ENCODE results near the gene ZNF441.

The ZNF441 gene

GRCh38 chr19:11738746-11739620, 27.8 kb upstream of the ZNF441 start, which contains the start of gene ZNF823:
Gene ZNF823, minus strand, starts transcription at chr19:11738946. Its CDS starts 127 bp downstream, at chr19:11738819.
- H3K27ac ChIP-seq = peak within 1 kb of the TSS; percentile 95
- TF ChIP-seq, protein P1, sequence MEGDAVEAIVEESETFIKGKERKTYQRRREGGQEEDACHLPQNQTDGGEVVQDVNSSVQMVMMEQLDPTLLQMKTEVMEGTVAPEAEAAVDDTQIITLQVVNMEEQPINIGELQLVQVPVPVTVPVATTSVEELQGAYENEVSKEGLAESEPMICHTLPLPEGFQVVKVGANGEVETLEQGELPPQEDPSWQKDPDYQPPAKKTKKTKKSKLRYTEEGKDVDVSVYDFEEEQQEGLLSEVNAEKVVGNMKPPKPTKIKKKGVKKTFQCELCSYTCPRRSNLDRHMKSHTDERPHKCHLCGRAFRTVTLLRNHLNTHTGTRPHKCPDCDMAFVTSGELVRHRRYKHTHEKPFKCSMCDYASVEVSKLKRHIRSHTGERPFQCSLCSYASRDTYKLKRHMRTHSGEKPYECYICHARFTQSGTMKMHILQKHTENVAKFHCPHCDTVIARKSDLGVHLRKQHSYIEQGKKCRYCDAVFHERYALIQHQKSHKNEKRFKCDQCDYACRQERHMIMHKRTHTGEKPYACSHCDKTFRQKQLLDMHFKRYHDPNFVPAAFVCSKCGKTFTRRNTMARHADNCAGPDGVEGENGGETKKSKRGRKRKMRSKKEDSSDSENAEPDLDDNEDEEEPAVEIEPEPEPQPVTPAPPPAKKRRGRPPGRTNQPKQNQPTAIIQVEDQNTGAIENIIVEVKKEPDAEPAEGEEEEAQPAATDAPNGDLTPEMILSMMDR (conservative IDR thresholded peaks at IDR 0.05) = no peak

DNA sequence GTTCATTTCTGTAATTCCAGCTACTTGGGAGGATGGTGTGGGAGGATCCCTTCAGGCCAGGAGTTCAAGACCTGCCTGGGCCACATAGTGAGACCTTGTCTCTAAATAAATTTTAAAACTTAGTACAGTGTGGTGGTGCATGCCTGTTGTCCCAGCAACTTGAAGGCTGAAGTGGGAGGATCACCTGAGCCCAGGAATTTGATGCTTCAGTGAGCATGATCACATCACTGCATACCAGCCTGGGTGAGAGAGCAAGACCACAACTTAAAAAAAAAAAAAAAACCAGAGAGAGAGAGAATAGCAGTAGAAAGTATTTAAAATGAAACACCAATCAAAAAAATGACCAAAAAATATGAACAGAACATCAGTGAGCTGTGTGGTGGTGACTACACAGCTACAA, 20.9 kb upstream of the ZNF441 start:
- TF ChIP-seq, protein P1 (conservative IDR thresholded peaks at IDR 0.05) = no peak

GRCh38 chr19:11747277-11747676, 19.5 kb upstream of the ZNF441 start:
- no peak overlapping the region for H3K27ac ChIP-seq
- TF ChIP-seq, protein P1 (conservative IDR thresholded peaks at IDR 0.05) = no peak

More for the DNA sequence above, 20.9 kb upstream of the ZNF441 start:
- H3K27ac ChIP-seq = no peak overlapping the region

DNA sequence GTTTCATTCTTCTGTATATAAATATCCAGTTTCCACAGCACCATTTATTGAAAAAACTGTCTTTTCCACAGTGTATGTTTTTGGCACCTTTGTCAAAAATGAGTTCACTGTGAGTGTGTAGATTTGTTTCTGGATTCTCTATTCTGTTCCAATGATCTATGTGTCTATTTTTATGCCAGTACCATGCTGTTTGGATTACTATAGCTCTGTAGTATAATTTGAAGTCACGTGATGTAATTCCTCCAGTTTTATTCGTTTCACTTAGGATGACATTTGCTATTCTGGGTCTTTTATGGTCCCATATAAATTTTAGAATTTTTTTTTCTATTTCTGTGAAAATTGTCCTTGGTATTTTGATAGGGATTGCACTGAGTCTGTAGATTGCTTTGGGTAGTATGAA, 17.0 kb upstream of the ZNF441 start:
- TF ChIP-seq, protein P1 (conservative IDR thresholded peaks at IDR 0.05) = no peak
- no peak overlapping the region for H3K27ac ChIP-seq

DNA sequence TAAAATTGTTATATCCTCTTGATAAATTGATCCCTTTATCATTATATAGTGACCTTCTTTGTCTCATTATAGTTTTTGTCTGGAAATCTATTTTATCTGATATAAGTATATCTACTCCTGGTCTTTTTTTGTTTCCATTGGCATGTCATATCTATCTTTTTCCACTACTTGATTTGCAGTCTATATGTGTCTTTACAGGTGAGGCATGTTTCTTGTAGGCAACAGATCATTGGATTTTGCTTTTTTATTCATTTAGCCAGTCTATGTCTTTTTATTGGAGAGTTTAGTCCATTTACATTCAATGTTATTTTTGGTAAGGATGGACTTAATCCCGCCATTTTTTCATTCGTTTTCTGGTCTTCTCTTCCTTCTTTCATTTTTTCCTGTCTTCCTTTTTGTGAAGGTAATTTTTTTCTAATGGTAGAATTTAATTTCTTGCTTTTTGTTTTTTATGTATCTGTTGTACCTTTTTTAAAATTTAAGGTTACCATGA, 14.5 kb upstream of the ZNF441 start:
- H3K27ac ChIP-seq = no peak overlapping the region
- TF ChIP-seq, protein P1 (conservative IDR thresholded peaks at IDR 0.05) = no peak

- no peak overlapping the region for H3K27ac ChIP-seq
- TF ChIP-seq, protein P1 (conservative IDR thresholded peaks at IDR 0.05) = no peak
These were observed 12.1 kb upstream of the ZNF441 start for GRCh38 chr19:11754663-11755062.

DNA sequence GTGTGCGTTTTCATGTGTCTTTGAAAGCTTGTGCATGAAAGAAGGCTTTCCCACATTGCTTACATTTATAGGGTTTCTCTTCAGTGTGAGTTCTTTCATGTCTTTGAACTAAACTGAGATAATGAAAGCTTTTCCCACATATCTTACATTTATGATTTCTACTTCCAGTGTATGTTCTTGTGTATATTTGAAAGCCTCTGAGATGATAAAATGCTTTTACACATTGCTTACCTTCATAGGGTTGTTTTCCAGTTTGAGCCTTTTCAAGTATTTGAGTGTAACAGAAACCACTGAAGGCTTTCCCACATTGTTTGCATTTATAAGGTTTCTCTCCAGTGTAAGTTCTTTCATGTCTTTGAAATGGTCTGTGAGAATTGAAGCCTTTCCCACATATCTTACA, 9.8 kb upstream of the ZNF441 start:
- no peak overlapping the region for H3K27ac ChIP-seq
- TF ChIP-seq, protein P1 (conservative IDR thresholded peaks at IDR 0.05) = no peak

All from VCaP (cell line).